ENCODE results near the gene ADAMTS5.

DNA sequence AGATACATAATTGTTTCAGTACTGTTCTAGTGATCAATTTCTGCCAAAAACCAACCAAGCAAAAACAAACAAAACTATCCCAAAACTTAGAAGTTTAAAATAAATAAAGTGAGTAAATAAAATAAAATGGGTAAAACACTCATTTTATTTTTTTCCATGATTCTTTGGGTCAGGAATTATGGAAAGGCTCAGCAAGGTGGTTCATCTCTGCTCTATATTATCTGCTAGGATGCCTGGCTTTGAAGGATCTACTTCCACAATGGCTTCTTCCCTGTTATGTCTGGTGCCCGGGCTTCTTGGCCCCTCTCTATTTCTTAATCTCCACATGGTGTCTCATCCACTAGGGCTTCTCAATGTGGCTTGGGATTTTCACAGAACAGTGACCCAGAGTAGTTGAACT lies 92.5 kb downstream of the ADAMTS5 start:
- no peak for TF ChIP-seq CTCF (IDR thresholded peaks at IDR 0.05)
- TF ChIP-seq POLR2A (IDR thresholded peaks at IDR 0.05) = no peak

Data from Peyer's patch (tissue), 4 donors.